A549 (cell line): Measurements from ENCODE around the gene ADCYAP1R1.

Experiments
- CEBPB ChIP-seq, 2 experiments: fragments of >200 bp in 1 of 2; sonication (Bioruptor Twin) in 1 of 2; formaldehyde crosslinking in 1 of 2; IDR thresholded peaks; 2 replicates each; pipeline ENCODE4 v1.6.1; 2012 to 2016
- EHMT2 ChIP-seq: fragments of 200-600 bp; sonication (generic); IDR thresholded peaks from 2 replicates; pipeline ENCODE4 v1.6.1; 2016; ENCODE audit warnings: antibody characterized with exemption, low read depth, mild to moderate bottlenecking, moderate library complexity
- NR3C1 ChIP-seq: fragments of >200 bp; sonication (Bioruptor Twin); formaldehyde crosslinking; IDR thresholded peaks from 3 replicates; pipeline ENCODE4 v1.6.1; 2017
- POLR2A ChIP-seq: IDR thresholded peaks from 2 replicates; pipeline ENCODE4 v1.6.1; 2012; ENCODE audit warnings: mild to moderate bottlenecking, low read length
- REST ChIP-seq: fragments of 200-600 bp; sonication (generic); IDR thresholded peaks from 2 replicates; pipeline ENCODE4 v1.6.1; 2016; ENCODE audit warnings: antibody characterized with exemption, mild to moderate bottlenecking, moderate library complexity
- TF ChIP-seq, protein P1 (sequence below): fragments of >200 bp; sonication (Bioruptor Twin); formaldehyde crosslinking; IDR thresholded peaks from 3 replicates; pipeline ENCODE4 v1.5.1; 2016

DNA sequence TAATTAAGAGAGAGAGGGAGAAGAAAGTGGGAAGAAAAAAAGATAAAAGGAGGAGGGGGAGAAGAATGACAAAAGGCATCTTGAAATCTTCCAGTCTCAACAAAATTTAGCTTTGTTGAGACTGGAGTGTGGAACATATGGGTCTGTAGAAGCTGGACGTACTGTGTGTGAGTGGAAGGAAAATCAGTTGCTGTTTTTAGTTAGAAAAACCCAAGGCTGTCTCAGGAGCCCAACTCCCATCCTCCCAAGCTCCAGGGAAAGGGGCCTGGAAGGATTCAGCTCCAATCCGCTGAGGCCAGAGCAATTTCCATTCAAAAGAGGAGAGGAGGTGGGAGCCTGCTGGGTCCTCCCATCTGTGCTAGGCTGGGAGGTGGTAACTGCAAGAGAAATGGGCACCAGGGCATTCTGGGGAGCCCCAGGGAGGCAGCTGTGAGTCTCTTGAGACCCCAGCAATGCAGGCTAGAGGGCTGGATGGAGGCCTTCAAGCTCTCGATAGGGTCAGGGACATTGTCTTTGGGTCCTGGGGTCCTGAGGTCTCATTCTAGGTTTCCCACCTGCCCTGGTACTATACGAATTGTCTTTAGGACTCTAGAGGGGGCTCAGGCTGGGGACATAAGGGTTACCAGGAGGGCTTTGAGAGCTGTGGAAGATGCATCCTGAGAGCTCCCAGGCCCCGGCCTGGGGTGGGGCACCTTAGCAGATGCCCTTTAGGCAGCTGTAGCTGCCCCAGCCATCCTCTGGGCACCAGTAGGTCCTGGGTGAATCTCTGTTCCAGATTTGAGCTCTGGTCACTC lies 21.4 kb downstream of the ADCYAP1R1 start:
- TF ChIP-seq POLR2A: no peak
- TF ChIP-seq, protein P1, sequence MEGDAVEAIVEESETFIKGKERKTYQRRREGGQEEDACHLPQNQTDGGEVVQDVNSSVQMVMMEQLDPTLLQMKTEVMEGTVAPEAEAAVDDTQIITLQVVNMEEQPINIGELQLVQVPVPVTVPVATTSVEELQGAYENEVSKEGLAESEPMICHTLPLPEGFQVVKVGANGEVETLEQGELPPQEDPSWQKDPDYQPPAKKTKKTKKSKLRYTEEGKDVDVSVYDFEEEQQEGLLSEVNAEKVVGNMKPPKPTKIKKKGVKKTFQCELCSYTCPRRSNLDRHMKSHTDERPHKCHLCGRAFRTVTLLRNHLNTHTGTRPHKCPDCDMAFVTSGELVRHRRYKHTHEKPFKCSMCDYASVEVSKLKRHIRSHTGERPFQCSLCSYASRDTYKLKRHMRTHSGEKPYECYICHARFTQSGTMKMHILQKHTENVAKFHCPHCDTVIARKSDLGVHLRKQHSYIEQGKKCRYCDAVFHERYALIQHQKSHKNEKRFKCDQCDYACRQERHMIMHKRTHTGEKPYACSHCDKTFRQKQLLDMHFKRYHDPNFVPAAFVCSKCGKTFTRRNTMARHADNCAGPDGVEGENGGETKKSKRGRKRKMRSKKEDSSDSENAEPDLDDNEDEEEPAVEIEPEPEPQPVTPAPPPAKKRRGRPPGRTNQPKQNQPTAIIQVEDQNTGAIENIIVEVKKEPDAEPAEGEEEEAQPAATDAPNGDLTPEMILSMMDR: no peak
- TF ChIP-seq CEBPB (IDR thresholded peaks at IDR 0.05): no peak
- TF ChIP-seq REST: no peak
- no peak for TF ChIP-seq EHMT2
- TF ChIP-seq NR3C1: no peak
